Left ventricle myocardium inferior (tissue), 1 donor: ENCODE measurements around the gene CRHR1. TPM values are rescaled to one million over a fixed set of nuclear protein-coding genes. Genes with fewer than 3 reads are reported as not detected.

Source experiments
- DNase-seq: peaks from one replicate; pipeline ENCODE4 v3.0.0-alpha.2; 2020
- H3K27ac ChIP-seq: fragments of 200-600 bp; replicated peaks from 2 replicates; pipeline ENCODE4 v1.8.0; 2021
- H3K27me3 ChIP-seq: fragments of 200-600 bp; 2 replicates; pipeline ENCODE4 v1.8.0; 2021; ENCODE audit warnings: low read depth
- H3K36me3 ChIP-seq: fragments of 200-600 bp; 2 replicates; pipeline ENCODE4 v1.8.0; 2021
- H3K4me1 ChIP-seq: fragments of 200-600 bp; 2 replicates; pipeline ENCODE4 v1.8.0; 2021
- H3K4me3 ChIP-seq: fragments of 200-600 bp; 2 replicates; pipeline ENCODE4 v1.8.0; 2021; ENCODE audit warnings: mild to moderate bottlenecking, moderate library complexity
- H3K9me3 ChIP-seq: fragments of 200-600 bp; replicated peaks from 2 replicates; pipeline ENCODE4 v1.8.0; 2021
- CTCF ChIP-seq: fragments of 200-600 bp; IDR thresholded peaks from 2 replicates; pipeline ENCODE4 v1.8.0; 2021; ENCODE audit warnings: antibody characterized with exemption, mild to moderate bottlenecking, borderline replicate concordance
- intact Hi-C: fragments of 100-400 bp; cut with micrococcal nuclease; formaldehyde crosslinking; loops from one replicate; pipeline ENCODE4 v1.11.0; 2022
- total RNA-seq: library from RNA; stranded (reverse); fragmentation: NEBNext Ultra II Directional; extraction: Animal tissue kit (Norgen Biotek cat#: 25700); gene quantifications from one replicate; pipeline ENCODE4 v1.2.1, GENCODE V29; 2021
- donor health status: DM: no; HTN: yes; CAD: no; lungs with severe emphysema.

CRHR1 gene
- total RNA-seq, 1 donor from 2014 or later, result not detected

DNA sequence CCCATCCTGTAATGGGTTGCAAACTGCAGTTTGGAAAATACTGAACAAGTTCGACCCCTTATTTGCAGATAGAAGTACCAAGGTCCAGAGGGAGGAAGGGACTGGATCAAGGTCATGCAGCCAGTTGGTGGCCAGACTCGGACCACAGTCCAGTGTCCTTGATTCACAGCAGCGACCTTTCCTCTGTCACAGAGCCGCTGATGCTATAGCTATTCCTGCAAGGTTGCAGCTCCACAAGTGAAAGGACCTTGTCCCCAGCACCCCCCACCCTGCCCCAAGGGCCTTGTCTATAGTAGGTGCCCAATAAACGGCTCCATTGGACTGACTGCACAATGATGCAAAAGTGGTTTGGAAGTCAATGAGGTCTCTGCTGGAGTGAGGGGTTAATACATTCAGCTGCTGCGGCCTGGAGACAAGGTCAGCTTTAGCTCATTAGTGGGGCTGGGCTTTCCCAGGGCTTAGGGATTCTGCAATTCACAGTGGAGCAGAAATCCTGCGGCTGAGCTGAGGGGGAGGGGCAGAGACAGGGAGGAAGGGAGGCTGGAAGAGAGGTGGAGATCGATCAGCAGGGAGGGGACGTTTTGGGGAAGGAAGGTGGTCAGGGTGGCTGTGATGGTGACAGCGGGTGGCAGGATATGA is 13.4 kb upstream of the CRHR1 start:
- Histone ChIP-seq H3K36me3 (no peaks in the 10 kb centered on the region), H3K27me3 (peaks cover 98% of the 10 kb centered on the region), H3K27ac (no peak overlapping the region), H3K4me3 (no peak overlapping the region), H3K9me3 (no peaks in the 10 kb centered on the region), H3K4me1 (peaks cover 5% of the 10 kb centered on the region)
- intact Hi-C loops, result no loop called here
- DNase-seq, result no peak
- TF ChIP-seq CTCF, result no peak

GRCh38 chr17:45771271-45771959 is 12.7 kb upstream of the CRHR1 start:
- TF ChIP-seq CTCF, result no peak
- intact Hi-C loops, result no loop called here
- peaks cover 95% of the 10 kb centered on the region for H3K27me3 ChIP-seq
- H3K4me1 ChIP-seq, result peaks cover 6% of the 10 kb centered on the region
- no peaks in the 10 kb centered on the region for H3K9me3 ChIP-seq
- no peak overlapping the region for H3K27ac ChIP-seq
- no peak for DNase-seq
- no peaks in the 10 kb centered on the region for H3K36me3 ChIP-seq
- no peak overlapping the region for H3K4me3 ChIP-seq

DNA sequence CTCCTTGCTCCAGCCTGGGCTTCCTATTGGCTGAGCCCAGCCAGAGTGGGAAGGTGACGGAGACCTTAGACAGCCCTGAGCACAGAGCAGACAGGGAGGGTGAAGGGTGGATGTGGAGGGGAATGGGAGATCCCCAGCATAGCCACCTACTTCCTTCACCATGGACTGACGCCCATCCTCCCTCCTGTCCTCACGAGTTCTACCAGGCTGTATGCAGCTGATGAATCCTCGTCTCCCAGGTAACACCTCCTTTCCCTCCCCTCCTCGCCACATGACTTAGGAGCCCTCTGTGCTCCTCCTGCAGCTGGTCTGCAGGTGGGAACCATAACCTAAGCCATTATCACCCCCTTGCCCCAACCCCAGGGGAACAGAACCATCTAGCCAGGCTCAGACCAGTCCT is 9.0 kb upstream of the CRHR1 start:
- no peaks in the 10 kb centered on the region for H3K36me3 ChIP-seq
- no peak overlapping the region for H3K27ac ChIP-seq
- H3K4me3 ChIP-seq, result no peak overlapping the region
- no peak for TF ChIP-seq CTCF
- H3K4me1 ChIP-seq, result peaks cover 6% of the 10 kb centered on the region
- peaks cover 89% of the 10 kb centered on the region for H3K27me3 ChIP-seq
- intact Hi-C loops, result no loop called here
- no peaks in the 10 kb centered on the region for H3K9me3 ChIP-seq
- DNase-seq, result no peak

DNA sequence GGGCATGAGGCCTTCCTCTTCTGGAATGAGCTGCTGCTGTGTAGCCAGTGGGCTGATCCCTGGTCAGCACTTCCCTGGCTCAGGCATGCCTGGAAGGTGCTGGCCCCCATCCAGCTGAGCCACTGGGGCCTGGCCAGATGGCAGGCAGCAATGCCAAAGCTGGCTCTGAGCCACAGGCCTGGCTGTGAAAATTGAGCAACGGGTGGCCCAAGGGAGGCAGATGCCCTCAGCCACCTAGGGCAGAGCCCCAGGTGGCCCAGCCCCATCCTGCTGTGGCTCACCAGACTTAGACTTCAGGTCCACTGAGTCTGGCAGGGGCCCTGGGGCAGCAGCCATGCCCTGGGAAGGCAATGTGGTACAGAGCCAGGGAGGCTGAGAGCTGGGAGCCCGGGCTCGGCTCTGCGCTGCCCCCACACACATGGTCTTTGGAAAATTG is 8.5 kb upstream of the CRHR1 start:
- Histone ChIP-seq H3K27ac (no peak overlapping the region), H3K27me3 (peaks cover 89% of the 10 kb centered on the region), H3K4me1 (peaks cover 6% of the 10 kb centered on the region), H3K9me3 (no peaks in the 10 kb centered on the region), H3K4me3 (no peak overlapping the region), H3K36me3 (no peaks in the 10 kb centered on the region)
- DNase-seq, result peak; percentile 56
- TF ChIP-seq CTCF, result no peak
- intact Hi-C loops, result no loop called here

DNA sequence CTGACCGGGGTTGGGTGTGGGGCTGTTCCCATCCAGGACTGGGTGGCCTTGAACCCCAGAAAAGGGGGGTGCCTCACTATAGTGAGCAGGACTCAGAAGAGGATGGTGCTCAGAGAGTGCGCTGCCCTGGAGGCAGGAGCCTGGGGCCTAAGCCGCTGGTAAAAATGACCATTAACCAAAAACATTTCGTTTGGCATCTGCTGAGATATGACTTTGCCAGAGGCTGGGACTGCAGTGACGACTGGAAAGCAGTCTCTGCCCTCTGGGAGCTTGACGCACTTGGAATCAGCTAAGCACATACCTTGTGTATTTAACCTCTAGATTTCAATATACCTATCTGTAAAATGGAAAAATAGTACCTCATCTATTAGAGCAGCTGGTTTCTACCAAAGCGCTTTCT is 7.2 kb upstream of the CRHR1 start:
- Histone ChIP-seq H3K36me3 (no peaks in the 10 kb centered on the region), H3K4me1 (peaks cover 6% of the 10 kb centered on the region), H3K4me3 (no peak overlapping the region), H3K27me3 (peaks cover 89% of the 10 kb centered on the region), H3K9me3 (no peaks in the 10 kb centered on the region), H3K27ac (no peak overlapping the region)
- TF ChIP-seq CTCF, result no peak
- DNase-seq, result no peak
- intact Hi-C loops, result no loop called here
